ENCODE data around the gene SNCAIP.
A peak's percentile ranks its signal among the peaks of the same experiment; 100 is the strongest.

SNCAIP gene

DNA sequence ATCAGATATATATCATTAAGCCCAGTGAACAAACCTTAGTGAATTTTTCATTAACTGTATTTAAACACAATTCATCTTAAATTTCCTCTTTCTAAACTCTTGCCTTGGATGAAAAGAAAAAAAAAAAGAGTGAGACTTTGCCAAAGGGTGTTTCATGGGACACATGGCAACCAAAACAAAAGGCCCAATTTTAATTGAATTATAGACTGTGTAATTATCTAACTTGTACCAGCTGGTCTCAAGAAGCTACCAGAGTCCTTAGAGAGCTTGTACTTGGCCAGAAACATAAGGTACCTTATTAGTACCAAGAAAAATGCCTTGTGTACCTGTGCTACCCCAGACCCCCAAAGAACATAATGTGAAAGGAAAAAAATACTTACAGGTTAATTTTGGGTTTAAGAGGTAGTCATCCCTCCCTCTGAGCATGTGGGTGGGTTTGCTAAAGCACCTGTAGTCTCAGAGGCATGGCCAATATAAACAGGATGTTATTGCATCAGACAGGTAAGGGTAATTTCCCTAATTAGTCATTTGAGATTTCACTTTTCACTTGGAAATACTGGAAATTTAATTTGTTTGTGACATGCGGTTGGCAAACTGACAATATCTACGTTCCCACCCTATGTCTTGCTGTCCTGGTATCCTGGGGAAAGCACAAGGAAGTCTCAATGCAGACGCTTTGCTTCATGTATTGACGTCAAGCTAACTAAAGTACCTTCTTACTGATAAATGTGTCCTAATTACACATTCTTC is 90.1 kb downstream of the SNCAIP start:
- DNase-seq: no peak

DNA sequence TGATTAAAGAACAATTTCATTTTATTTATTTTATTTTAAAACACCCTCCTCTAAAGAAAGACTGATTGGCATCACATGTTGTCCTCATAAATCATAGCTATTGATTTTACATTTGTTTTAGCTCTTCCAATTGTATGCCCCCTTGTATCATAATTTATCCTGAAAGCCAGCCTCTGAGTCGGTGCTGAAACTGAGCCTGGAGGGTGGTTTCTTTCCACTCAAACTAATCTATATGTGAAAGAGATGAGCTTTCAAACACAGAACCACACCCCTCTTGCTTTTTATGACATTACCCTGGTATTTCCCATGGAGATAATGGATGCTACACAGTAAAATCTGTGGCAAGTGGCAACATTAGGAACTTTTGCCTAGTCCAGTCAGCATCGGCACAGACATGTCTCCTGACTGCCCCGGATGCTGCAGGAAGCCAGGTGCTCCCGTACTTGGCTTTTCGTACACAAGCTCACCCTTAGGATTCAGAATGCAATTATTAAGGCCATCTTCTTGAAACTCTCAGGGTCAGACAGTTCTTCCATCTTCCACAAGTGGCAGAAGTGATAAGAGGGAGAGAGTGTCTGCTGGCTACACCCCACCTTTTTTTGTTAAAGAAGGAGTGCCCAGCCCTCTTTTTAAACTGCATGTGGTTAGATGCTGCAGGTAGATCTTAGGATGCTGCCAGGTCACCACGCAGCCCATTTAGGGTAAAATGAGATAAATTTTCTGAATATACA is 91.1 kb downstream of the SNCAIP start:
- DNase-seq: no peak

DNA sequence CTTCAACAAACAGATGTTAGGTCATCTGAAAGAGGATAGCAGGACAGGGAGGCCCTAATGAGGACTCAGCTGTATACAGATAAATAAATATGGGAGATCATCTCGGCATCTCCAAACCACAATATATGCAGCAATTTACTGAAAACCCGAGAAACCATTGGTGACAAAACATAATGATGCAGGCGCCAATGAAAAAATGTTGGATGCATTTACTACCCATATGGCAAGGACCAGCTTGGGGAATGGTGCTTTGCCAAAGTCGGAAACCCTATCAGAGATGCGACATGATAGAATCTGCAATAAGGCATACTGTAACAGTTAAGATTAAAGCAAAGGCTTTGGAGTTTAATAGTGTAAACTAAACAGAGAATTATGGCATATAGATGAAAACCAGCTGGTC is 92.0 kb downstream of the SNCAIP start:
- no peak for DNase-seq

DNA sequence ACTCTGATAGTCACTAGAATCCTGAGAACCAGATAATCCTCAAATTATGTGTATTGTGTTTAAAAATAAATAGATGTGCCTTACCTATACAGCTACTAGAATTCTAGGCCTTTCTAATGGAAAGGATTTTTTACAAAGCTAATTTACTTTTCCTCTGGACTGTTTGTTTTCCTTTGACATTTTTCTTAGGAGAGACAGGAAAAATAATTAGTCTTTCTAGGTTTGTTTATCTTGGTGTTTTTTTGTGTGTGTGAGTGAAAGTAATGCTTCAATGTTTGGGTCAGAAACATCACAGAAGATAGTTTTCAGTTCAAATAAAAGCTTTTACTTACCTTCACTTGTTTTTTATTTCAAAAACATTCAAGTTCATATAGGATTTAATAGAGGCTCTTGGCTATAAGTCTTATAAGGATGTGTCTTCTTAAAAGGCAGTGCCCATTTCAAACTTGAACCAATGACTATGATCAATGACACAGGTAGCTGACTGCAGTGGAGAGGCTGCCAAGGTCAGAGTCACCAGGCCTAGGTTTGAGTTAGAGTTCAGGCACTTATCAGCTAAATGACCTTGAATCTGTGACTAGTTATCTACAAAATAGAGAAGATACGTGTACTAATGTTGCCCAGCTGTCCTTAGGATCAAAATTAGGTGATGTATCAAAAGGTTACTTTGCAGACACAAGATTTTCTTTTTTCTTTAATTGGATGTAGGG is 92.8 kb downstream of the SNCAIP start:
- DNase-seq: no peak

DNA sequence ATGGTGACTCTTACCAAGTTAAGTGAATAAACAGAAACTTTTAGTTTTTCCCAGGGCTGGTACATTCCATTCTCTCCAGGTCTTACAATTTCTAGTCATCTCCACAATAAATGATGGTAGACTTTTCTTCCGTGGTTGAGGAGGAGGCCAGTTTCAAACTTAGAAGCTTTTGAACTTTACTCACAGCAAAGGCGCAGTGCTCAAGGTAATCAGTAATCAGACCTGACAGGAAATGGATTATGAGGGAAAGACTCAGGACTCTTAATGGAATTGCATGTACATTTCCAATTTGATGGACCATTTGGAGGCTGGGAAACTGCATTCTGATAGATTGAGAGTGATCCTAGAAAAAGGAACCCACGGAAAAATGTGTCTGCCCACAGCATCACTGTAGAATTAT is 93.7 kb downstream of the SNCAIP start:
- DNase-seq: no peak

DNA sequence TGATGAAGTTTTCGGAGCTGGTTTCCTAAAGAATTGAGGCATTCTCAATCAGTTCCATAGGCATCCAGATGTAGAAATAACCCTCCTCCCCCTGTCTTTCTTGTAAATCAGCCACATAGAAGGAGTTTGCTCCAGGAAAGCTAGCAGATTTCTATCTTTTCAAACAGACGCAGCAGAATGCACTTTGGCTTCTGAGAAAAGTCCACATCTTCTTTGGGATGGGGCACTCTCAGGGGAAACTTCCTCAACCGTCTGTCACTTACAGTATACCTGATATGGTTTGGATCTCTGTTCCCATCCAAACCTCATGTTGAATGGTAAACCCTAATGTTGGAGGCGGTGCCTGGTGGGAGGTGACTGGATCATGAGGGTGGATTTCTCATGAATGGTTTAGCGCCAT is 94.1 kb downstream of the SNCAIP start:
- no peak for DNase-seq

DNA sequence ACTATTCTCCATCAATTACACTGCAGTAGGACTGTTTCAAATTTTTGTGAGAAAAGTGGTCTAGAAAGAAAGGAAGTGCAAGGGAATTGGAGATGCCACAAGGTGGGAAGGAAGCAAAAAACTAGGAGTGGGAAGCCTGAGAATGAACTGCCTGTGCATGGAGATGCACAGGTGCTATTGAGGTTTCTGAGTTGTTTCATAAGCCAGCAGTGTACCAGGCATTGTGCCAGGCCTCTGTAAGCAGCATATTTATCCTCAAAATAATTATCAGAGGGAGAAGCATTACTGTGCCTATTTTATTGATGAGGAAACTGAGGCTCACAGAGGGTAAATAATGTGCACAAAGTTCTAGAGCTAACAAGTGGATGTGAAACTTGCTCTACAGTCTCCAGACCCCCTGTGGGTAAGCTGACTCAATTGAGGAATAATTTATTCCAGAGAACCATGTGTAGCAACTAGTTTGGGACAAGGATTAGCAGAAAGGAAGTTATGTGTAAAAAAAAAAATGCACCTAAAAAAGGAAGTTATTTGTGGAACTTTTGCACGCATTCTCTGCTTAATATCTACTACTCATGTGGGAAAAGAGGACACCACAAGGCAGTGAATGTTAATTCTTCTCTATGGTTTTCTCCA is 96.7 kb downstream of the SNCAIP start:
- DNase-seq: no peak

DNA sequence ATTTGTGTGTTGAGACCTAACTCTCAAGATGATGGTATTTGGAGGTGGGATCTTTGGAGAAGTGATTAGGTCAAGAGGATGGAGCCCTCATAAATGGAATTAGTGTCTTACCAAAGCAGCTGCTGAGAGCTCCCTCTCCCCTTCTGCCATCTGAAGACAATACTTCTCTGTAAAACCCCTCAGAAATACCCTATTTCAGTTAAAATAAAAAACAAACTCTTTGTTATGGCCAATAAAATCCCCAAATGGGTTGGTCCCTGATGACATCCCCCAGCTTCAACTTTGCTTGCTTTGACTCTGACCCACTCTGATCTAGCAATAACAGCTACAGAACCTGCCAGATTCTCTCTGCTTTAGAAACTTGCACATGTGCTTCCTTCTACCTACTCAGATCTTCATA is 100.9 kb downstream of the SNCAIP start:
- DNase-seq: no peak

DNA sequence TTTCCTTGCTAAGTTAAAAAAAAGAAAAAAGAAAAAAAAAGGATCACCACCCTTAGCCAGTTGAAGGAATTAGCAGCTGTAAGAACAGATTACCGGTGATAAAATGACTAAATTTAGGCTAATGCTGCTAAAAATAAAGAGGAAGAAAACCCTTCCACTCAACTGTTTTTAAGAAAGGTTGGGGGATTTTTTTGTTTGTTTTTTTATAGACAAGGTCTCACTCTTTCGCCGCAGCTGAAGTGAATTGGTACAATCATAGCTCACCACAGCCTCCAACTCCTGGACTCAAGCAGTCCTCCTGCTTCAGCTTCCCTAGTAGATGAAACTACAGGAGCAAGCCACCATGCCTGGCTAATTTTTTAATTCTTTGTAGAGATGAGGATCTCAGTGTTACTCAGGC is 101.7 kb downstream of the SNCAIP start:
- DNase-seq: no peak

DNA sequence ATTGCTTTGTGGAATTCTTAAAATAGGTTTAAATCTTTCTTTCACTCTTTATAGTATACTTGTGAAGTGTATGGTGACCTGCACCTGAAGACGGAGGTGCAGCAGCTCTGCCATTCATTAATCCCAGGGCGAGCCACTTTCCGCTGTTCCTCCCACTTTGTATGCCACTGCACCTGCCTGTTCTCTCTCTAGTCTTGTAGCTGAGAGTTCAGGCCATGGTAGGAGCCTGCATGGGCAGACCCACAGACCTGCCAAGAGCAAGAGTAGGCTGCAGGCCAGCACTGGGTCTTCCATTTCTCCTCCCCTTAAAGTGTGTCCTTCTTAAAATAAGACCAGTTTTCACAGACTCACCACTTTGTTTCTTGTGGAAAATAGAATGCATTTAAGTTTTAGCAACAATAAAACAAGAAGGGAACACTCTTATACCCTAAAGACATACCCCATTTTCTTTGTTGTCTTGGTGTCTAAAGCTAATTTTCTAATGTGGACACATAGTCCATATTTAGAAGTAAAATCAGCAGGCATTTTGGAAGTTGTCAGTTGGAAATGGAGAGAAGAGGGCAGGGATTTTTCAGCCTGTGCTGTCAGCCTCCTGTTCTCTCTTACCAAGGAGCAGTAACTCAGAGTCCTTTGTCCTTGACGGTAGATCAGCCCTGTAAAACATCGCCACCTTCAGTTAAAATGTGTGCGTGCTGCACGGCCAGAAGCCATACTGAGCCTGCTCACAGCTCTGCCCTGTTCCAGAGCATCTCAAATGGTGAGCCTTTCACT is 103.2 kb downstream of the SNCAIP start:
- peak; percentile 50 for DNase-seq

DNA sequence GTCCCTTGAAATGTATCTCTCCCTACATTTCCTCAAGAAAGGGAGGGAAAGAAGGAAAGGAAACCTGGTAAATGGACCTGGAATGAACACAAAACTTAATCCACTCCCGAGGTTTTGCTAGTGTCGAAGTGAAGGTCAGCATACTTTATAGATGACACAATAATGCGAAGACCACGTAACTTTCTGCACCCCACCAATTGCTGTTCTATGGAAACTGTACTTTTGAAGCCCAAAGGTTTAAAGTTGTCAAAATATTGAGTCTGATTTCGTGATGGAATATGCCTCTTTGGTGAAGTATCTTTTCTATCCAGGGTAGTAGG is 103.7 kb downstream of the SNCAIP start:
- no peak for DNase-seq

DNA sequence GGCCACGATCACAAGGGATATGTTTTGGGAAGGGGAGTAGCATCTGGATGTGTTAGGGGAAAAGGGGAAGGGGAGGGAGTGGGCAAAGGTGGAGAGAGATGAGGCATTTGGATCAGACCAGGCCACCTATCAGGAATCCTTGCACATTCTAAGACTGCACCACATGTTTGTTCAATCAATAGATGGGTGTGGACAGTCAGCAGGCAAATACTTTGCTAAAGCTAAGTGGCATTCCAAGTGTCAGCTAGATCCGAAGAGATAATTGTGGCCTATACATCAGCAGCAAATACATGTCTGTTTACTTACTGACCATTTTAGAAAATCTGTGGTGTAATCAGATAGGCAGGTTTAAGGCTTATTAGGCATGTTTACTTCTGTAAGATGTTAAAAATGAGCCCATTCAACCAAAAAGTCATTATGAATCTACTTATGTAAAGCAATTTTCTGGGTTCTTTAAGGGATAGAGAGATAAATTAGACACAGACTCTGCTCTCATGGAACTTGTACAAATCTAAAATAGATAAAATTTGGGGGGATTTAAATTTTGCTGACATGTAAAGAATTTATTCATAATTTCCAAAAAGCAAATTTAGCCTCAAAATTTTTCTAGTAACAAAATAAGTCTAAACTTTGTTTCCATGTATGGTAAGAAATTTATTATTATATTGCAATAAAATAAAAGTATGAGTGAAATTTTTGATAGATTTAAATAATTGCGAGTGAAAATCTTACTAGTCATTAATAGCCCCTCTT is 107.3 kb downstream of the SNCAIP start:
- DNase-seq: no peak

DNA sequence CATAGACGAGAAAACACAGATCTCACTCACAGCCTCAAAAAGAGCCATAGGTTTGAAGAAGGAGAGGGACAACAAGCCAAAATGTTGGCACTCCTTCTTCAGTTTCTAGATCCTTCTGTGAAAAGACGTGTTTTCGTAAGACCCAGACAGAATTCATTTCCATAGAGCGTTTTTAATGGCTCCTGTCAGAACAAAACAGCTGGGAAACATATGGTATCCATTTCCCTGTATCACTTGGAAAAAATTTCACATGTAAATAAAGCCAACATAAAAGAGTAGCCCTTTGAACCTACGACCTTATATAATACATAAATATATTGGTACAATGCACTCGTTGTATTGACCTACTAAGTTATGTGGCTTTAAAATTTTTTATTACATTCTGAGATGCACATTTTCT is 108.1 kb downstream of the SNCAIP start:
- DNase-seq: no peak

DNA sequence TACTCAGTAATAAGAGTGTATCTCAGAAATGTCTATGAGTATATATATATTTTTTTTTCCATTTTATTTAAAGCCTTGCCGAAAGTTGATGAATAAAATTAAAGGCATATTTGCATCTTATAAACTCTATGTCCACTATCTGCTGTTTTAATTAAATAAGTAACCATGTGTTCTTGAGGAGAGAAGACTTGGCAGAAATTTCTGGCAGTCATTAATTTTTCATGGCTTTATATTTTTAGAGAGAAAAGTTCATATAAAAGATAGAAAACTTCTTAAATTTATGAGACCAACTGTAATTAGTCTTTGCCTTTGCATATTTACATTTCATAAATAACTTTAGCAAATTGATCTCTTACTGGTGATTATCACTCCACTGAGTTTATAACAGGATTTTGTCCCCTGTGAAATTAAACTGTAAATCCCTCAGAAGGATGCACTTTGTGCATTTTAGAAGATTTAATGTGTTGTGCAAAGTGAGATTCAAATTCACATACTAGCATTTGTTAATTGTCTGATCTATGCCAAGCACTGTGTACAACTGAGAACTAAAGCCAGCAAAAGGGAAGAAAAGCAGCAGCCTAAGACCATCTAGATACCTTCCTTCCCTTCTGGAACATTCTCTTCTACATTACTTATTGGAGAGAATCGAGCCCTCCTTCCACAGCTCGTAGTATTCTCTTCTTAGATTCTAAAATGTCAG is 108.7 kb downstream of the SNCAIP start:
- DNase-seq: no peak

DNA sequence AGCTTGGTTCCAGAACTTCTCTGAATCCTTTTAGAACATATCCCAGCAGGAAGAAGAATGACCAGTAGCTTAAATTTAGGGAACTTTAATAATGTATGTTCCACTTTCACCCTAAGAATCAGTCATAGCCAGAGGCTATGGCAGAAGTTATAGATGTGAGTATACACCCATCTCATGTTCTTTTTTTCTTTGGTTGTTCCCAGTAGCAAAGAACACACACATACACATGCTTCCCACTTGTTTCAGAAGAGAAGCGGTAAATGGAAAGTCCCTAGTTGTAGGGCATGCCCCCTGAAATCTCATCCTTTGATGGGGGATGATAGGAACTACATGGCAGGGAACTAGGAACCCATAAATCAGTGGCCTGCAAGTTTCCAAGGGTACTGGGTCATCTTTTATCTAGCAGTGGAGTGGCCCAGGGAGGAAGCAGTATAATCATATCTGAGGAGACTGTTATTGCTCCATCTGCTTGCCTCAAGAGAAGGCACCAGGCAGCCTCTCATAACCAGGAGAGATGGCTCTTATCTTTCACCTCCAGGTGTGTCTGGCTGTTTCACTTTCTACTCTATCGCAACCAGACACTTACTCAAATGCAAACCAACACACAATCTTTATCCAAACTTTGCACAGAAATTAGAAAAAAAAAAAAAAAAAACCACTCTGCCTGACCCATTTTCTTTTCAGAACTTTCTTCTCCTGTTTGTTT is 109.5 kb downstream of the SNCAIP start:
- DNase-seq: no peak

DNA sequence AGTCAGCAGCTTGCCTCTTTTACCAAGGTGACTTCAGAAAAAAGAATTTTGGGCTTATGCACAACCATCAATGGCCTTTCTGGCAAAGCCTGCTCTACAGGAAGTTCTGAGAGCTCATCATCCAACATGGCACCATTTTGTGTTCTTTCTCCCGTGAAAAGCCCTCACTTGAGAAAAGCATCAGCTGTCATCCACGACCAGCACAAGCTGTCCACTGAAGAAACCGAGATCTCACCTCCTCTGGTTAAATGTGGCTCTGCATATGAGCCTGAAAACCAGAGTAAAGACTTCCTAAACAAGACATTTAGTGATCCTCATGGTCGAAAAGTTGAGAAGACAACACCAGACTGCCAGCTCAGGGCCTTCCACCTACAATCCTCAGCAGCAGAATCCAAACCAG is 111.2 kb downstream of the SNCAIP start:
- no peak for DNase-seq

DNA sequence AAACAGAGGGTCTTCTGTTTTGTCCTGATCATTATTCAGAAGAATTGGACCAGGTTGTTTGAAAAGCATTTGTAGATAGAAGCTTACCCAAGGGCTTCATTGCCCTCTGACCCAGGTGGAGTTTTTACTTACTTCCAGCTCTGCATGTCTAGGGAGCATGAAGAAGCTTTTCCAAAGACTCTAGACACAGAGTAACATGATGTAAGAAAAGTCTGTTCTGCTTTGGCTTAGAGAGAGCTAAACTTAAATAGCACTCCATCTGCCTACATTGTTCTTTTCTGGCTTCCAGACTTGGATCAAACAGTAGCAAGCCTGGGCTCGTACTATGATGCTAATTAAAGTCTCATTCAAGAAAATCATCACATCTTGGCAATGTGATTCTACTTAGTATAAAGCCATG is 112.1 kb downstream of the SNCAIP start:
- DNase-seq: no peak

DNA sequence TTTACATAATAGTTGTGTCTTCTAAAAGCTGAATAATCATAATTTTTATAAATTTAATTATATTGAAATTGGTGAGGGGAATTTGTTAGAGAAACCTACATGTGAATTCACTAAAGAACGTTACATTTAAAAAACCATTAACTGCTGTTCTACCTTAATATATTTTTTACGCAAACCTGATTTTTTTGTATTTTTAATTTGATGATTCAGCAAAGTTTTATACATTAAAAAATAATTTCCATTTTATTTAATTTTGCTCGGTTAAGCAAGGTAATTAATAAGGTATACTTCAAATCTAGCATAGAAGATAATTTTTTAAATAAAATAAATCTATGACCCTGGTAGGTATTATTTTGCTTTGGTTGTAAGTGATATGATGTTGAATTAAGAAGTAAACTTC is 114.3 kb downstream of the SNCAIP start:
- no peak for DNase-seq

DNA sequence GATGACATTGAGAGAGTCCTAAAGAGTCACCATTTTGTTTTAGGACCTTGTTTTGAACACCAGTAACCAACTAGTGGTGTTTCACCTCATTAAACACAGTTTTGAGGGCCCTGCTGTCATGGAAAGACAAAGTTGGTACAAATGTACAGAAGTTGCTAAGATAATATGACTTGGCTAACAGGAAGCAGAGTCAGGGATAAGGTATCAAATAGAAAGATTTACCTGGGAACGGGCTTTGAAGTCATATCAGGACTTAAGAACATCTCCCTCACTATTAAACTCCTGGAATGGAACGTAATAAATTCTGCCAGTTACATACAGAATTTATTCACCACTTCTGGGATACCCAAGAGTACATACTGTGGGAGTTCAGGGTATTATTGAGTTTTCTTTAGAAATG is 115.6 kb downstream of the SNCAIP start:
- DNase-seq: no peak

DNA sequence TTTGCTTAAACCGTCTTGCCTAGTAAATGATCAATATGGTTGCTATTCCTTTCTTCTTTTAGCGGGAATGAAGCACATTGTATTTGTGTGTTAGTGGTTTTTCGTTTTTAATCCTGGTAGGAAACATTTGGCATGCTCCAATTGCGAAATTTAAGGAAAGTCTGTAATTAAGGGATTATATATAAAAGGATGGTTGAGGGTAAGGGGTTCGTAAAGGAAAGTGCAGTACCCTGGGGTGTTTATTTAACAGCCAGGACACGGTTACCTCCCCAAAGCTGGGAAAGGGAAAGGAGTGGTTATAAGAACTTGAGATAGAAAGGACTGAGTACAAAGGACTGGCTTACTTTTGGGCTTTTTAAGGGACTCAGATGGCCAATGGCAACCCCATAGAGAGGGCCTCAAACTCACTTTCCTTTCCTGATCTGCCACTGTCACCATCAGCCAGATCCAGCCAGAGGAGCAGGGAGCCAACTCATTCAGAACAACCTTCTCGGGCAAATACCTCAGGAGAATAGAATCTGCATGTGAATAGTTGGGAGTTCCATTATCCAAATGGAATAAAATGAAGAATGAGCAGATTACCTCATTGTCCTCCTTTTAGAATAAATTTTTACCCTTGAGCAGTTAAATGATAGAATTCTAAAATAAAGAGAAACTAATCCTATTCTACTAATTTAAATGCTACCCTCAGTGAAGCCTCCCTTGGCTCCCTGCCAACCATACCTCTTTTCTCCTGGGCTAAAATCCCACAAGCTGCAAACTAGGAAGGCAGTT is 117.7 kb downstream of the SNCAIP start:
- DNase-seq: no peak

All from DMS153 (cell line).